Inflammatory macrophage treated with lipopolysaccharide for 1 hour (primary cell): ENCODE results near the gene SOX18.
"Not testable (repeated sequence)": the region's sequence is repeated elsewhere in the genome, so short reads cannot be mapped to it uniquely, and the experiment has no call there.

Source experiments
- DNase-seq, 2 donors: peaks; one replicate each; pipeline ENCODE4 v3.0.0-alpha.2; 2020 to 2022

SOX18 gene

DNA sequence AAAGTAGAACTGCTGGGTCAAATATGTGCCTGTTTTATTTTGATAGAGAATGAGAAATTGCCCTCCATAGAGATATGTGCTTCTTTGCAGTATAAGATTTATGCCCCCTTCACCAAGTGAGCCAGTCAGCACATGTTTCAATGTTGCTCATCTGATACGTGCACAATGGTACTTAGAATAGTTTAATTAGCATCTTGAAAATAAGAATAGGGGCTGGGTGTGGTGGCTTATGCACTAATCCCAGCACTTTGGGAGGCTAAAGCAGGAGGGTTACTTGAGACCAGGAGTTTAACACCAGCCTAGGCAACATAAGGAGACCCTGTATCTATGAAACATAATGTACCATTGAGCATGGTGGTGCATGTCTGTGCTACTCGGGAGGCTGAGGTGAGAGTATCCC is 33.8 kb downstream of the SOX18 start:
- no peak for DNase-seq

DNA sequence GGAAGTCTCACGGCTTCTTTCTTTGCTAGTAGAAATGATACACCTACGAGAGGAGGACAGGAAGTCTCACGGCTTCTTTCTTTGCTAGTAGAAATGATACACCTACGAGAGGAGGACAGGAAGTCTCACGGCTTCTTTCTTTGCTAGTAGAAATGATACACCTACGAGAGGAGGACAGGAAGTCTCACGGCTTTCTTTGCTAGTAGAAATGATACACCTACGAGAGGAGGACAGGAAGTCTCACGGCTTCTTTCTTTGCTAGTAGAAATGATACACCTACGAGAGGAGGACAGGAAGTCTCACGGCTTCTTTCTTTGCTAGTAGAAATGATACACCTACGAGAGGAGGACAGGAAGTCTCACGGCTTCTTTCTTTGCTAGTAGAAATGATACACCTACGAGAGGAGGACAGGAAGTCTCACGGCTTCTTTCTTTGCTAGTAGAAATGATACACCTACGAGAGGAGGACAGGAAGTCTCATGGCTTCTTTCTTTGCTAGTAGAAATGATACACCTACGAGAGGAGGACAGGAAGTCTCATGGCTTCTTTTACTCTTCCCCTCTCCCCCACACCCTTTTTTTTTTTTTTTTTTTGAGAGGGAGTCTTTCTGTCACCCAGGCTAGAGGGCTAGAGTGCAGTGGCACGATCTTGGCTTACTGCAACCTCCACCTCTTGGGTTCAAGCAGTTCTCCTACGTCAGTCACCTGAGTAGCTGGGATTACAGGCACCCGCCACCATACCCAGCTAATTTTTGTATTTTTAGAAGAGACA is 36.9 kb downstream of the SOX18 start:
- DNase-seq: not testable (repeated sequence)

GRCh38 chr20:64011366-64011779 is 38.1 kb downstream of the SOX18 start:
- DNase-seq: no peak

GRCh38 chr20:64010711-64011237 is 38.7 kb downstream of the SOX18 start:
- no peak for DNase-seq

- DNase-seq: no peak
Measured at GRCh38 chr20:64009811-64010387, 39.5 kb downstream of the SOX18 start.

DNA sequence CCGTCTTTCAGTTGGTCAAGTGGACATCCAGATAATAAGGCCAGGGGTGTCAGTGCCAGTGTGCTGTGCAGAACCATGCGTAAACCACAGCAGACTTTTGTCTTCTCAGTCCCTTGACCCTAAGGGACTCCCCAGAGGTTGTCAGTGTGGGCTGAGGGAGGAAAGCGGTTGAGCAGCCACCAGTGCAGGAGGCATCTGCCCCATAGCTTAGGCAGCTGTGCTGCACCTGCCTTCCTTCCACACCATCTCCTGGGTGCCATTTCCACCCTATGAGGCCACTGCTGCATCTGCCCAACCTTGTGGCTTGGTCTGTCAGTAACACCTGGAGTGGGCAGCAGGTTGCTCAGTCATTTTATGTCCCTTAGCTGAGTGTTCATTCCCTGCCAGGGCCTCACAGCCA is 42.5 kb downstream of the SOX18 start:
- no peak for DNase-seq

DNA sequence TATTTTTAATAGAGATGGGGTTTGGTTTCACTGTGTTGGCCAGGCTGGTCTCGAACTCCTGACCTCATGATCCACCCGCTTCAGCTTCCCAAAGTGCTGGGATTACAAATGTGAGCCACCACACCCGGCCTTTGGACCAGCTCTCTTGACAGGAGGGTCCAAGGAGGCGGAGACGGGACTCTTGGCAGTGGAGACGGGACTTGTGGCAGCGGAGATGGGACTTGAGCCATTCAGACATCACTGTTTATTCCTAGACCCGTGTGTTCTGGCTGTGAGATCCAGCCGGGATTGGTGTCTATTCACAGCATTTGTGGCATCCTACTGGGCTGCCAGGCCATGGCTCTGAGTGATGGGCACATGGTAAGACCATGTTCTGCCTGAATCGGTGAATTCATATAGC is 42.9 kb downstream of the SOX18 start:
- no peak for DNase-seq

- DNase-seq: no peak
Measured at GRCh38 chr20:64005394-64005793, 44.0 kb downstream of the SOX18 start.

GRCh38 chr20:64003960-64004725 is 45.3 kb downstream of the SOX18 start:
- no peak for DNase-seq

- DNase-seq: no peak
Measured at GRCh38 chr20:64001607-64002011, 47.8 kb downstream of the SOX18 start.

DNA sequence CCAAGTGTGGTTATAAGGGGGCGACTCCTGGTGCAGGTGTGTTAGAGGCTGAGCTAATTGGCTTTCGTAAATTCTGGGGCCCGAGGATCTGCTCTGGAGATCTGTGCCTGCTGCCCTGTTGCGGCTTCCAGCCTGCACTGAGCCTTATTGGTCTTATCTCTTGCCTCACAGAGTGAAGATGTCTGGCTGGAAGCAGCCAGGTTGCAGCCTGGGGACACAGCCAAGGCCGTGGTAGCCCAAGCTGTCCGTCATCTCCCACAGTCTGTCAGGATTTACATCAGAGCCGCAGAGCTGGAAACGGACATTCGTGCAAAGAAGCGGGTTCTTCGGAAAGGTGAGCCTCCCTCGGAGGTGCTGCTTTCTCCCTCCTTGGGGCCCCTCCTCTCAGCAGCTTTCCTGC is 48.5 kb downstream of the SOX18 start:
- DNase-seq: no peak
